DMS114 treated with DMSO at 0.1 percent for 48 hours (cell line): ENCODE measurements around the gene SYNJ2.

ENCODE experiments used
- DNase-seq: peaks from one replicate; lab custom pipeline; 2025; ENCODE audit not compliant: unreplicated experiment; lab: John Stamatoyannopoulos, UW

SYNJ2 gene

DNA sequence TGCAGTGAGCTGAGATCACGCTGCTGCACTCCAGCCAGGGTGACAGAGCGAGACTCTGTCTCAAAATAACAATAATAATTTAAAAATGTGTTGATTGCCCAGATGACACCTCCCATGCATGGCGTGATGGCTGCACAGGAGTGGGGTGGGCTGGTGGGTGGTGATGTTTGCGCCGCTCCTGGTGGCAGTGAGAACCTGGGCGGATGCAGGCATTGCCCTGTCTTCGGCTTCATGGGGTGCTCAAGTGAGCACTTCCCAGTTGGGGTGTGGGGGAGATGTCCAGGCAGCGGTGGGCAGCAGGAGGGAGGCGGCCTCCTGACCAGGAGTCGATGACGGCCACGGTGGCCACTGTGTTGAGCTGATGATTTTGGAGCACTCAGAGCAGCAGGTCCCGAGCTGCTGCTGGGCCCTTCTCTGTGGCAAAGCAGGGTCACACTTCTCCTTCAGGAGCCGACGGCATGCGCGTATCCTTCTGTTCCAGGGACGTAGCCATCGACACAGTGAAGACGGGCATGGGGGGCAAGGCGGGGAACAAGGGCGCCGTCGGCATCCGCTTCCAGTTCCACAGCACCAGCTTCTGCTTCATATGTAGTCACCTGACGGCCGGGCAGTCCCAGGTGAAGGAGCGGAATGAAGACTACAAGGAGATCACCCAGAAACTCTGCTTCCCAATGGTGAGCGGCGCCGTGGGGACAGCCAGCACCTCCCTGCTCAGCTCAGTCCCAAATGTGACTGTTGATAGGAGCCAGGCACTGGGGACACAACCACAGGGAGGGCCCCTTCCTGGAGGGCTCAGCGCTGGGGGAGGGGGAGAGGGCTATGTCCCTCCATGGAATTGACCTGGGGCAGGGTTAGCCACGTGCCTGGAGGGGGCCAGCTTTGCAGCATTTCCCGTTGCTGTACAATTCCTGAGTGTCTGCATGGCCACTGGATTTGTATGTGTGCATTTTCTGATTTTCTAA, 89.7 kb downstream of the SYNJ2 start:
- DNase-seq: no peak

DNA sequence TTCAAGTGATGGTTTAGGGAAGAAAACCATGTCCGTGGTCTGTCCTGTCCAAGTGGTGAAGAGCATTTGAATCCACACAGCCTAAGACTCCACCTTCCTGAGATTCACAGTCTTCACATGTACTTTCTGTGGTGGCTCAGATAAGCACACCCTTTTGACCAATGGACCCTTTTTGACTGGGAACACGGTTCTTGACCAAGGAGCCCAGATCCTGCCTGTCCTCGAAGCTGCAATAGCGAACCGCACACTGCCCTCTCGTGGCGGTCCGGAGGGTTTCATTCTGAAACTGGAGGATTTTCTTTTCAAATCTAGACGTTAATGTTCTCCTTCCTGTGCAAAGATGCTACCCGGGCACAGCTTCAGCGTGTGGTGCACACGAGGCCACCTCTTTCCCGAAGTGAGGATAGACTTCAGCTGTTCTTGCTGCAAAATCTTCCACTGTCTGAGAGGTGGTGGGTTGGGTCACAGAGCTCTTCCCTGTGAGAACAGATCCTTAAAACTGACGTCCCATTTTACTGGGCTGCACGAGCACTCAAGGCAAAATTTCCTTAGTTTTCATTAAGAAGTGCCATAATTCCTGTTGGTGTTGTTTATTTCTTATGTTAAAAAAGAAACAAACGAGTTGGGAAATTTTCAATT, 90.5 kb downstream of the SYNJ2 start:
- DNase-seq: peak; percentile 21

GRCh38 chr6:158073776-158074175, 92.1 kb downstream of the SYNJ2 start:
- DNase-seq: no peak

GRCh38 chr6:158076548-158076947, 94.9 kb downstream of the SYNJ2 start:
- DNase-seq: no peak

GRCh38 chr6:158077676-158078075, 96.0 kb downstream of the SYNJ2 start:
- no peak for DNase-seq

GRCh38 chr6:158078320-158078719, 96.7 kb downstream of the SYNJ2 start:
- DNase-seq: no peak

DNA sequence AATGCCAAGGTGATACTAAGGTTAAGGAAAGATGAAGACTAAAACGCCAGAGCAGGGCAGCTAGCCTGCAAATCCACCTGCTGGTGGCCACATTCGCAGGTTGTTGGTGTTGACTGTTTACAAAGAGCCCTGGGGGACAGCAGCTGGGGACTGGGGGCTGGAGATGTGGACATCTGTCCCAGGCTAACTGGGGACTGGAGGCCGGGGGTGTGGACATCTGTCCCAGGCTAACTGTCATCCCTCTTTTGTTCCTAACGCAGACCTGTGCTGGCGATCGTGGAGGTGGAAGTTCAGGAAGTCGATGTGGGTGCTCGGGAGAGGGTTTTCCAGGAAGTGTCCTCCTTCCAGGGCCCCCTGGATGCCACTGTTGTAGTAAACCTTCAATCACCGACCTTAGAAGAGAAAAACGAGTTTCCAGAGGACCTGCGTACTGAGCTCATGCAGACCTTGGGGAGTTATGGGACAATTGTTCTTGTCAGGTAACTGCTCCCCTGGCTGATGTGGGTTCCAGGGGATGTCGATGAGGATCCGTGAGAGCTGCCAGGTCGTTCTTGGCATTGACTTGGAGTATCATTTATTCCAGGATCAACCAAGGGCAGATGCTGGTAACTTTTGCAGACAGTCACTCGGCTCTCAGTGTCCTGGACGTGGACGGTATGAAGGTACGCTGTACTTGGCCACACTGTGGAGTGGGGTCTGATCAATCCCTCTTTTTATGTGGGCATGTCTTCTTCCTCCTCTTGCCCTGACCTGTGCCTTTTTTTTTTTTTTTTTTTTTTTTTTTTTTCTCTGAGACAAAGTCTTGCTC, 99.4 kb downstream of the SYNJ2 start:
- DNase-seq: no peak

GRCh38 chr6:158081657-158081935, 99.9 kb downstream of the SYNJ2 start:
- no peak for DNase-seq

- DNase-seq: no peak
Observed at GRCh38 chr6:158083455-158084325, 102.0 kb downstream of the SYNJ2 start.

- no peak for DNase-seq
Observed at GRCh38 chr6:158085261-158086053, 103.8 kb downstream of the SYNJ2 start.

GRCh38 chr6:158086054-158086503, 104.4 kb downstream of the SYNJ2 start:
- DNase-seq: no peak

GRCh38 chr6:158086504-158087223, 105.0 kb downstream of the SYNJ2 start:
- DNase-seq: no peak

DNA sequence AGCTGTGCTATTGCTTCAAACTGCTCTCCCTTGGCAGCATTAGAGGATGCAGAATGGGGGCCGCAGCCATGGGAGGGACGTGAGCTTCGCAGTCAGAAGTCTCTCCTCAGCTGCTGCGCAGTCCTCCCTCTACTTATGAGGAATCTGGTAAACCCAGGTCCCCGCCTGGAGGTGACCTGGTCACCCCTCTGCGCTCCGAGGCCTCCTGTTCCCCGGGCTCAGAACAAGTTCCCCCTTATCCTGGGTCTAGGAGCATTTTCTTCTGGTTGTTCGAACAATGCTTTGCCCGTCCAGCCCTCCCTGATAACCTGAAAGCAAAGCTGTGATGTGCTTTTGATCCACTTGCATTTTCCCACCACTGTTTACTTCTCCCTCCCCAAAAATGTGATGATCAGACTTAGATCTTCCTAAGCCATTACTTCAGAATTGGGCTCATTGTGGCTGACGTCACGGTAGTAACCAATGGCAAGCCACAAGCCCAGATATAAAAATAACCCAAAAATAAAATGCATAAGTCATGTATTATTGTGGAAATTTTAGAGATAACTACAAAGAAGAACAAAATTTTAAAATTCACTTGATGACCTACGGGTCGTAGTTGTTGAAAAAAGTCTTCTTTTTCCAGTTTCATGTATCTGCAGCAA, 105.7 kb downstream of the SYNJ2 start:
- no peak for DNase-seq

- no peak for DNase-seq
Observed at GRCh38 chr6:158092806-158093205, 111.1 kb downstream of the SYNJ2 start.

DNA sequence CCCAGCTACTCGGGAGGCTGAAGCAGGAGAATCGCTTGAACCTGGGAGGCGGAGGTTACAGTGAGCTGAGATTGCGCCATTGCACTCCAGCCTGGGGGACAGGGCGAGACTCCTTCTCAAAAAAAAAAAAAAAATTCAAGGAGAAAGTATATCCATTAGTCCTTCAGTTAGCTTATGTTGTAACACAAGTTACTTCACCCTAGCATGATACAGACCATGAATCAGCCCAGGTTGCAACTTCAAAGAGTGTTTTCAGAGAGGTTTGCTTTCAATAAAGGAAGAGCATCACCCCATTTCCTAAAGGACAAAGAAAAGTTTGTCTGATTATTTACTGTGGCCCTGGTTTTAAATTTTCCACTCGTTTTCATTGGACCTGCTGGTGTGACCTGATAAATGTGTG, 113.4 kb downstream of the SYNJ2 start:
- no peak for DNase-seq

- DNase-seq: no peak
Observed at GRCh38 chr6:158095671-158096070, 114.0 kb downstream of the SYNJ2 start.

DNA sequence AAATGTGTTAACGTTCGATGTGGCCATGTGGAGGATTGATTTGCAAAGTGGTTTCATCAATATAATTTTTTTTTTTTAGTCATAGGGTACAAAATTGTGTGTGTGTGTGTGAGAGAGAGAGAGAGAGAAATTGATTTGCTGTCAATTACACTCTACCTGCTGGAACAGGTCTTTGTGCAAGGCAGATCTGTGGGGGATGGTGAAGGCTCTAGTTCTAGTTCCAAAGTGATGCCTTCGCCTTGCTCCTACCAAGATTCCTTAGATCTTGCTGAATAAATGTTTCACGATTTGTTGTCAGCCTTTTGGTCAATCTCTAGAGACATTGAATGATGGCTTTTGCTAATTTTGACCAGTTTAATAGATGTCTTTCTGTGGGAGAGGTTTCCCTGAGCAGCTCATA, 121.6 kb downstream of the SYNJ2 start:
- DNase-seq: no peak

- DNase-seq: no peak
Observed at GRCh38 chr6:158104696-158105095, 123.0 kb downstream of the SYNJ2 start.

- DNase-seq: no peak
Observed at GRCh38 chr6:158109748-158110147, 128.1 kb downstream of the SYNJ2 start.
